GM19328 (cell line): ENCODE measurements around the gene EYA2.
"Not testable (repeated sequence)": the region's sequence is repeated elsewhere in the genome, so short reads cannot be mapped to it uniquely, and the experiment has no call there.

Source experiments
- ATAC-seq: cut with Tn5 transposase; IDR thresholded peaks from one replicate; pipeline ENCODE4 v1.9.1; 2021; ENCODE audit warnings: mild to moderate bottlenecking, moderate library complexity; ENCODE audit not compliant: unreplicated experiment

The EYA2 gene

GRCh38 chr20:47196091-47197081 lies 301.7 kb downstream of the EYA2 start:
- ATAC-seq, result no peak

- no peak for ATAC-seq
Observed at GRCh38 chr20:47198254-47198671, 303.6 kb downstream of the EYA2 start.

GRCh38 chr20:47198996-47199552 lies 304.4 kb downstream of the EYA2 start:
- no peak for ATAC-seq

- no peak for ATAC-seq
Observed at GRCh38 chr20:47201074-47201730, 306.6 kb downstream of the EYA2 start.

GRCh38 chr20:47202733-47203667 lies 308.4 kb downstream of the EYA2 start:
- no peak for ATAC-seq

- no peak for ATAC-seq
Observed at GRCh38 chr20:47204008-47204849, 309.6 kb downstream of the EYA2 start.

- ATAC-seq, result not testable (repeated sequence)
Observed at GRCh38 chr20:47204850-47205122, 310.1 kb downstream of the EYA2 start.

GRCh38 chr20:47205577-47206123 lies 311.0 kb downstream of the EYA2 start:
- ATAC-seq, result no peak

GRCh38 chr20:47206552-47206951 lies 311.9 kb downstream of the EYA2 start:
- ATAC-seq, result not testable (repeated sequence)

- ATAC-seq, result no peak
Observed at GRCh38 chr20:47206962-47207641, 312.5 kb downstream of the EYA2 start.

- no peak for ATAC-seq
Observed at GRCh38 chr20:47208534-47209174, 314.0 kb downstream of the EYA2 start.

- no peak for ATAC-seq
Observed at GRCh38 chr20:47209982-47210381, 315.3 kb downstream of the EYA2 start.

GRCh38 chr20:47210470-47210869 lies 315.8 kb downstream of the EYA2 start:
- ATAC-seq, result no peak

- no peak for ATAC-seq
Observed at GRCh38 chr20:47211036-47211435, 316.4 kb downstream of the EYA2 start.

- ATAC-seq, result no peak
Observed at GRCh38 chr20:47212606-47213207, 318.1 kb downstream of the EYA2 start.

- no peak for ATAC-seq
Observed at GRCh38 chr20:47213966-47214365, 319.3 kb downstream of the EYA2 start.

- ATAC-seq, result no peak
Observed at GRCh38 chr20:47215653-47216397, 321.2 kb downstream of the EYA2 start.
